Liver (tissue), 9 donors: ENCODE measurements around the gene FCN3. TPM values are rescaled to one million over a fixed set of nuclear protein-coding genes. Genes with fewer than 3 reads are reported as not detected.

ENCODE experiments used
- DNase-seq: peaks from one replicate; pipeline ENCODE4 v3.0.0-alpha.2; 2017; ENCODE audit warnings: low spot score
- H3K27ac ChIP-seq, 2 donors: one replicate each; pipeline ENCODE4 v1.7.0; 2013; ENCODE audit warnings: inconsistent platforms in 2 of 2, low read length in 2 of 2, control low read depth in 1 of 2, low read depth in 1 of 2, mild to moderate bottlenecking in 1 of 2
- H3K27me3 ChIP-seq, 4 donors: one replicate each; pipeline versions ENCODE4 v1.6.1 to v1.7.0; 2013; ENCODE audit warnings: low read length in 3 of 4, inconsistent platforms in 1 of 4, mild to moderate bottlenecking in 1 of 4, moderate library complexity in 1 of 4; ENCODE audit not compliant: control insufficient read depth in 4 of 4, insufficient read depth in 4 of 4
- H3K36me3 ChIP-seq, 4 donors: one replicate each; pipeline versions ENCODE4 v1.6.1 to v1.7.0; 2013; ENCODE audit warnings: low read length in 3 of 4, mild to moderate bottlenecking in 3 of 4, low read depth in 1 of 4, moderate library complexity in 1 of 4; ENCODE audit not compliant: control insufficient read depth in 4 of 4, insufficient read depth in 3 of 4
- H3K4me1 ChIP-seq, 4 donors: one replicate each; pipeline versions ENCODE4 v1.6.1 to v1.7.0; 2013; ENCODE audit warnings: low read length in 3 of 4, mild to moderate bottlenecking in 3 of 4, moderate library complexity in 1 of 4; ENCODE audit not compliant: control insufficient read depth in 4 of 4, insufficient read depth in 4 of 4
- H3K4me3 ChIP-seq, 3 donors: one replicate each; pipeline versions ENCODE4 v1.6.1 to v1.7.0; 2013; ENCODE audit warnings: low read length in 3 of 3, control low read depth in 1 of 3, low read depth in 1 of 3, mild to moderate bottlenecking in 1 of 3
- H3K9ac ChIP-seq, 2 donors: one replicate each; pipeline ENCODE4 v1.7.0; 2013; ENCODE audit warnings: low read length in 2 of 2, mild to moderate bottlenecking in 2 of 2, moderate library complexity in 2 of 2, control low read depth in 1 of 2, low read depth in 1 of 2
- H3K9me3 ChIP-seq, 4 donors: one replicate each; pipeline versions ENCODE4 v1.6.1 to v1.7.0; 2013; ENCODE audit warnings: low read length in 3 of 4; ENCODE audit not compliant: control insufficient read depth in 4 of 4
- EGR1 ChIP-seq, 2 donors: IDR thresholded peaks; 2 replicates each; pipeline ENCODE4 v1.6.1; 2016 to 2018; ENCODE audit warnings: antibody characterized with exemption in 2 of 2, low read depth in 2 of 2
- FOXA1 ChIP-seq: IDR thresholded peaks from 2 replicates; pipeline ENCODE4 v1.6.1; 2016; ENCODE audit warnings: antibody characterized with exemption
- FOXA2 ChIP-seq: IDR thresholded peaks from 2 replicates; pipeline ENCODE4 v1.6.1; 2016; ENCODE audit warnings: antibody characterized with exemption
- GABPA ChIP-seq, 2 donors: IDR thresholded peaks in 1 of 2; conservative IDR thresholded peaks in 1 of 2; 2 replicates each; pipeline ENCODE4 v1.6.1; 2016; ENCODE audit warnings: antibody characterized with exemption in 2 of 2, mild to moderate bottlenecking in 1 of 2, moderate library complexity in 1 of 2
- HNF4A ChIP-seq, 2 donors: conservative IDR thresholded peaks; 2 replicates each; pipeline ENCODE4 v1.6.1; 2016; ENCODE audit warnings: antibody characterized with exemption in 2 of 2, mild to moderate bottlenecking in 2 of 2
- HNF4G ChIP-seq: IDR thresholded peaks from 2 replicates; pipeline ENCODE4 v1.6.1; 2016; ENCODE audit warnings: antibody characterized with exemption
- JUND ChIP-seq, 2 donors: IDR thresholded peaks; 2 replicates each; pipeline ENCODE4 v1.6.1; 2016; ENCODE audit warnings: antibody characterized with exemption in 2 of 2
- NR2F2 ChIP-seq: IDR thresholded peaks from 2 replicates; pipeline ENCODE4 v1.6.1; 2016; ENCODE audit warnings: antibody characterized with exemption
- RAD21 ChIP-seq, 2 donors: IDR thresholded peaks; 2 replicates each; pipeline ENCODE4 v1.6.1; 2016; ENCODE audit warnings: antibody characterized with exemption in 2 of 2, mild to moderate bottlenecking in 2 of 2
- RXRA ChIP-seq, 2 donors: IDR thresholded peaks; 2 replicates each; pipeline ENCODE4 v1.6.1; 2017 to 2018; ENCODE audit warnings: antibody characterized with exemption in 2 of 2, mild to moderate bottlenecking in 1 of 2
- SP1 ChIP-seq: IDR thresholded peaks from 2 replicates; pipeline ENCODE4 v1.6.1; 2018; ENCODE audit warnings: antibody characterized with exemption, mild to moderate bottlenecking
- TAF1 ChIP-seq: conservative IDR thresholded peaks from 2 replicates; pipeline ENCODE4 v1.6.1; 2016; ENCODE audit warnings: antibody characterized with exemption, mild to moderate bottlenecking
- YY1 ChIP-seq: IDR thresholded peaks from 2 replicates; pipeline ENCODE4 v1.6.1; 2016; ENCODE audit warnings: antibody characterized with exemption, mild to moderate bottlenecking
- WGBS: extraction: QIAGEN DNeasy Blood & Tissue Kit; methylation state at CpG from one replicate; pipeline ENCODE4 v1.1.7; 2013; 5-methylcytosine and 5-hydroxymethylcytosine counted together
- polyA plus RNA-seq, 2 donors: library from polyadenylated mRNA; stranded (reverse) in 1 of 2; unstranded in 1 of 2; fragments of 200-250 nt in 1 of 2; fragments of >200 nt in 1 of 2; fragmentation: Nextera tagmentation in 1 of 2; extraction: Ambion mirVana in 1 of 2; gene quantifications; one replicate each; pipeline versions ENCODE4 v1.2.1 to v1.2.3, GENCODE V29; 2013 to 2015
- total RNA-seq, 2 donors: library from RNA; depleted of rRNA; stranded (reverse); fragments of >200 nt; gene quantifications; one replicate each; pipeline ENCODE4 v1.2.3, GENCODE V29; 2014
- TF ChIP-seq, protein P1 (sequence below): IDR thresholded peaks from 2 replicates; pipeline ENCODE4 v1.6.1; 2016; ENCODE audit warnings: antibody characterized with exemption
- TF ChIP-seq, protein P2 (sequence below): fragments of 150-350 bp; IDR thresholded peaks from 2 replicates; pipeline ENCODE4 v1.5.1; 2017; ENCODE audit warnings: improper control_type of control experiment, low read depth, low read length; ENCODE audit not compliant: missing input control
- TF ChIP-seq, protein P3 (sequence below): IDR thresholded peaks from 2 replicates; pipeline ENCODE4 v1.6.1; 2016; ENCODE audit warnings: antibody characterized with exemption, mild to moderate bottlenecking
- TF ChIP-seq, protein P4 (sequence below): IDR thresholded peaks from 2 replicates; pipeline ENCODE4 v1.6.1; 2016; ENCODE audit warnings: antibody characterized with exemption
- TF ChIP-seq, protein P5 (sequence below): IDR thresholded peaks from 2 replicates; pipeline ENCODE4 v1.6.1; 2016; ENCODE audit warnings: antibody characterized with exemption
- donor health status: healthy.
- donor health status: healthy.
- donor health status: healthy.
- donor health status: healthy.
- donor health status: healthy.

The FCN3 gene
- total and polyA plus RNA-seq, 4 donors, result 87.3 to 310 (median 137) TPM

DNA sequence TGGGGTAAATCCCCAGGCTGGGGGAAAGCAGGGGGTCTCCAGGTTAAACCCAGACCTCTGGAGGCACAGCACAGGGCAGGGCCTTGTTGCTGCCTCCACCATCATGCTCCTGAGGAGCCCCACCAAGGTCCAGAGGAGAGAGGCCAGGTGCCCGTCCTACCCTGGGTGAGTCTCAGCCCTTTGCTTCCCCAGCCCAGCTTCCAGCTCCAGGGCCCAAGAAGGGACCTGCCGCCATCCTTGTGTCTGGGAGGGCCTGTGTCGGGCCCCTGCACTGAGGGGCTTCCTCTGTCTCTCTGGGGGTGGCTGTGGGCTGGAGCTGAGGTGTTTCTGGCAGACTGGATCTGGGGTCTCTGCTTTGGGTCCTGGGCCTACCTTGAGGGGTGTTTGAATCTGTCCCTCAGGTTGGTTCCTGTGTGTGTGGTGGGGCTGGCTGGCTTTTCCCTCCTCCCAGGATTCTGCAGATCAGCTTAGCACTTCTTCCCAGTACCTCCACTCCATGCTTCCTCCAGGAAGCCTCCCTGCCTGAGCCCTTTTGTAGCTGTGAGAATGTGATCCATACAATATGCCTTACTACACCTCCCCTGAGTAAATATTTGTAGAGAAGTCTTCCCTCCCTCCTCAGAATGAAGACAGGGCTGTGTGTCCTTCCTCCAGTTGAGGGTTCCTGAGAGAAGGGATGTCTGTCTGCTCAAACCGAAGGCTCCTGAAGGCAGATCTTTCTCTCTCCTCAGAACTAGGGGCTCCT, 24.0 kb upstream of the FCN3 start:
- no peak for TF ChIP-seq JUND (IDR thresholded peaks at IDR 0.05)
- TF ChIP-seq, protein P1, sequence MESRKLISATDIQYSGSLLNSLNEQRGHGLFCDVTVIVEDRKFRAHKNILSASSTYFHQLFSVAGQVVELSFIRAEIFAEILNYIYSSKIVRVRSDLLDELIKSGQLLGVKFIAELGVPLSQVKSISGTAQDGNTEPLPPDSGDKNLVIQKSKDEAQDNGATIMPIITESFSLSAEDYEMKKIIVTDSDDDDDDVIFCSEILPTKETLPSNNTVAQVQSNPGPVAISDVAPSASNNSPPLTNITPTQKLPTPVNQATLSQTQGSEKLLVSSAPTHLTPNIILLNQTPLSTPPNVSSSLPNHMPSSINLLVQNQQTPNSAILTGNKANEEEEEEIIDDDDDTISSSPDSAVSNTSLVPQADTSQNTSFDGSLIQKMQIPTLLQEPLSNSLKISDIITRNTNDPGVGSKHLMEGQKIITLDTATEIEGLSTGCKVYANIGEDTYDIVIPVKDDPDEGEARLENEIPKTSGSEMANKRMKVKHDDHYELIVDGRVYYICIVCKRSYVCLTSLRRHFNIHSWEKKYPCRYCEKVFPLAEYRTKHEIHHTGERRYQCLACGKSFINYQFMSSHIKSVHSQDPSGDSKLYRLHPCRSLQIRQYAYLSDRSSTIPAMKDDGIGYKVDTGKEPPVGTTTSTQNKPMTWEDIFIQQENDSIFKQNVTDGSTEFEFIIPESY, result no peak
- H3K36me3 ChIP-seq, result no peaks in the 10 kb centered on the region
- no peaks in the 10 kb centered on the region for H3K27me3 ChIP-seq
- peaks cover 0 to 10% (median under 1%) of the 10 kb centered on the region in 4 donors for H3K4me1 ChIP-seq
- no peaks in the 10 kb centered on the region for H3K9me3 ChIP-seq
- H3K4me3 ChIP-seq, result no peak overlapping the region
- 72% methylated on average over 4 of the region's 4 CpGs for WGBS
- H3K9ac ChIP-seq, result no peak overlapping the region
- no peak for DNase-seq
- no peak overlapping the region for H3K27ac ChIP-seq

DNA sequence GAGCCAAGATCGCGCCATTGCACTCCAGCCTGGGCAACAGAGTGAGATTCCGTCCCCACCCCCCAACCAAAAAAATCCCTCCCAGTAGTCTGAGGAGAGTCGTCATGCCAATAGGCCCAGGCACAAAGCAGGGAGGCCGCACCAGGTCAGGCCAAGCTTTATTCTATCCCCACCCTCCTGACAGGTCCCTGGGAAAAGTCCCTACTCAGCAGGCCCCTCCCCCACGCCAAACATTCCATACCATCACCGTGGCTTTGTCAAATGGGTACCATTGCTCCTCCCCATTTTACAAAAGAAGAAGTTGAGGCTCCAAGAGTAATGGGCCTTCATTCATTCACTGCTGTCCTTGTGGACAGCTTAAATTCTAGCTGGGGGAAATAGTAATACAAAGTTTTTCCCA, 23.1 kb upstream of the FCN3 start:
- Histone ChIP-seq H3K36me3 (no peaks in the 10 kb centered on the region), H3K9ac (no peak overlapping the region), H3K27ac (no peak overlapping the region), H3K4me1 (peaks cover 0 to 7% (median under 1%) of the 10 kb centered on the region in 4 donors), H3K9me3 (no peaks in the 10 kb centered on the region), H3K4me3 (no peak overlapping the region), H3K27me3 (no peaks in the 10 kb centered on the region)
- 71% methylated on average over 7 of the region's 7 CpGs for WGBS
- TF ChIP-seq EGR1 (IDR thresholded peaks at IDR 0.05; ENCODE audit: low read depth in 2 of 2) (no peak), NR2F2 (no peak), HNF4A (conservative IDR thresholded peaks at IDR 0.05) (no peak), SP1 (no peak), JUND (IDR thresholded peaks at IDR 0.05) (no peak), FOXA2 (no peak), TAF1 (no peak), RAD21 (IDR thresholded peaks at IDR 0.05) (no peak), FOXA1 (no peak), YY1 (no peak), GABPA (IDR thresholded peaks at IDR 0.05 in 1 of 2, conservative IDR thresholded peaks at IDR 0.05 in 1 of 2) (no peak), RXRA (IDR thresholded peaks at IDR 0.05) (no peak), HNF4G (no peak)
- TF ChIP-seq, protein P1, result no peak
- TF ChIP-seq, protein P2, sequence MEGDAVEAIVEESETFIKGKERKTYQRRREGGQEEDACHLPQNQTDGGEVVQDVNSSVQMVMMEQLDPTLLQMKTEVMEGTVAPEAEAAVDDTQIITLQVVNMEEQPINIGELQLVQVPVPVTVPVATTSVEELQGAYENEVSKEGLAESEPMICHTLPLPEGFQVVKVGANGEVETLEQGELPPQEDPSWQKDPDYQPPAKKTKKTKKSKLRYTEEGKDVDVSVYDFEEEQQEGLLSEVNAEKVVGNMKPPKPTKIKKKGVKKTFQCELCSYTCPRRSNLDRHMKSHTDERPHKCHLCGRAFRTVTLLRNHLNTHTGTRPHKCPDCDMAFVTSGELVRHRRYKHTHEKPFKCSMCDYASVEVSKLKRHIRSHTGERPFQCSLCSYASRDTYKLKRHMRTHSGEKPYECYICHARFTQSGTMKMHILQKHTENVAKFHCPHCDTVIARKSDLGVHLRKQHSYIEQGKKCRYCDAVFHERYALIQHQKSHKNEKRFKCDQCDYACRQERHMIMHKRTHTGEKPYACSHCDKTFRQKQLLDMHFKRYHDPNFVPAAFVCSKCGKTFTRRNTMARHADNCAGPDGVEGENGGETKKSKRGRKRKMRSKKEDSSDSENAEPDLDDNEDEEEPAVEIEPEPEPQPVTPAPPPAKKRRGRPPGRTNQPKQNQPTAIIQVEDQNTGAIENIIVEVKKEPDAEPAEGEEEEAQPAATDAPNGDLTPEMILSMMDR, result no peak
- TF ChIP-seq, protein P3, sequence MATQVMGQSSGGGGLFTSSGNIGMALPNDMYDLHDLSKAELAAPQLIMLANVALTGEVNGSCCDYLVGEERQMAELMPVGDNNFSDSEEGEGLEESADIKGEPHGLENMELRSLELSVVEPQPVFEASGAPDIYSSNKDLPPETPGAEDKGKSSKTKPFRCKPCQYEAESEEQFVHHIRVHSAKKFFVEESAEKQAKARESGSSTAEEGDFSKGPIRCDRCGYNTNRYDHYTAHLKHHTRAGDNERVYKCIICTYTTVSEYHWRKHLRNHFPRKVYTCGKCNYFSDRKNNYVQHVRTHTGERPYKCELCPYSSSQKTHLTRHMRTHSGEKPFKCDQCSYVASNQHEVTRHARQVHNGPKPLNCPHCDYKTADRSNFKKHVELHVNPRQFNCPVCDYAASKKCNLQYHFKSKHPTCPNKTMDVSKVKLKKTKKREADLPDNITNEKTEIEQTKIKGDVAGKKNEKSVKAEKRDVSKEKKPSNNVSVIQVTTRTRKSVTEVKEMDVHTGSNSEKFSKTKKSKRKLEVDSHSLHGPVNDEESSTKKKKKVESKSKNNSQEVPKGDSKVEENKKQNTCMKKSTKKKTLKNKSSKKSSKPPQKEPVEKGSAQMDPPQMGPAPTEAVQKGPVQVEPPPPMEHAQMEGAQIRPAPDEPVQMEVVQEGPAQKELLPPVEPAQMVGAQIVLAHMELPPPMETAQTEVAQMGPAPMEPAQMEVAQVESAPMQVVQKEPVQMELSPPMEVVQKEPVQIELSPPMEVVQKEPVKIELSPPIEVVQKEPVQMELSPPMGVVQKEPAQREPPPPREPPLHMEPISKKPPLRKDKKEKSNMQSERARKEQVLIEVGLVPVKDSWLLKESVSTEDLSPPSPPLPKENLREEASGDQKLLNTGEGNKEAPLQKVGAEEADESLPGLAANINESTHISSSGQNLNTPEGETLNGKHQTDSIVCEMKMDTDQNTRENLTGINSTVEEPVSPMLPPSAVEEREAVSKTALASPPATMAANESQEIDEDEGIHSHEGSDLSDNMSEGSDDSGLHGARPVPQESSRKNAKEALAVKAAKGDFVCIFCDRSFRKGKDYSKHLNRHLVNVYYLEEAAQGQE, result no peak
- TF ChIP-seq, protein P4, sequence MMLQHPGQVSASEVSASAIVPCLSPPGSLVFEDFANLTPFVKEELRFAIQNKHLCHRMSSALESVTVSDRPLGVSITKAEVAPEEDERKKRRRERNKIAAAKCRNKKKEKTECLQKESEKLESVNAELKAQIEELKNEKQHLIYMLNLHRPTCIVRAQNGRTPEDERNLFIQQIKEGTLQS, result no peak
- TF ChIP-seq, protein P5, sequence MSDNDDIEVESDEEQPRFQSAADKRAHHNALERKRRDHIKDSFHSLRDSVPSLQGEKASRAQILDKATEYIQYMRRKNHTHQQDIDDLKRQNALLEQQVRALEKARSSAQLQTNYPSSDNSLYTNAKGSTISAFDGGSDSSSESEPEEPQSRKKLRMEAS, result no peak
- no peak for DNase-seq
